SK-N-MC (cell line): ENCODE results near the gene CD1E.
"Not testable (repeated sequence)": the region's sequence is repeated elsewhere in the genome, so short reads cannot be mapped to it uniquely, and the experiment has no call there.

ENCODE experiments used
- DNase-seq: peaks from one replicate; pipeline ENCODE4 v3.0.0-alpha.2; 2011; ENCODE audit warnings: low read depth, low spot score
- H3K27ac ChIP-seq: fragments of 200-600 bp; sonication (generic); 2 replicates; pipeline ENCODE4 v1.5.1; 2016; ENCODE audit warnings: mixed run types
- H3K36me3 ChIP-seq: fragments of 200-600 bp; sonication (generic); 2 replicates; pipeline ENCODE4 v1.6.1; 2017; ENCODE audit warnings: antibody characterized with exemption, low read length, mixed read lengths; ENCODE audit not compliant: insufficient read depth
- H3K4me3 ChIP-seq: fragments of 200-600 bp; sonication (generic); 2 replicates; pipeline ENCODE4 v1.5.1; 2016
- H3K9ac ChIP-seq: fragments of 200-600 bp; sonication (generic); 2 replicates; pipeline ENCODE4 v1.8.0; 2017; ENCODE audit warnings: mixed run types, mixed read lengths; ENCODE audit not compliant: insufficient read length
- H3K9me3 ChIP-seq: fragments of 200-600 bp; sonication (generic); 2 replicates; pipeline ENCODE4 v1.6.1; 2017; ENCODE audit warnings: low read depth, mild to moderate bottlenecking, antibody characterized with exemption, low read length, moderate library complexity, mixed read lengths
- EZH2 ChIP-seq: fragments of 200-600 bp; sonication (generic); IDR thresholded peaks from one replicate; pipeline ENCODE4 v1.6.1; 2017; ENCODE audit warnings: antibody characterized with exemption
- FOXP2 ChIP-seq: optimal IDR thresholded peaks from 2 replicates; pipeline ENCODE3; 2011; ENCODE audit warnings: mild to moderate bottlenecking, moderate library complexity; ENCODE audit not compliant: insufficient read depth; ENCODE audit errors: extremely low read length, control extremely low read depth
- POLR2AphosphoS5 ChIP-seq: IDR thresholded peaks from 2 replicates; pipeline ENCODE4 v1.6.1; 2012; ENCODE audit warnings: mild to moderate bottlenecking, low read depth, low read length, borderline replicate concordance

The CD1E gene

DNA sequence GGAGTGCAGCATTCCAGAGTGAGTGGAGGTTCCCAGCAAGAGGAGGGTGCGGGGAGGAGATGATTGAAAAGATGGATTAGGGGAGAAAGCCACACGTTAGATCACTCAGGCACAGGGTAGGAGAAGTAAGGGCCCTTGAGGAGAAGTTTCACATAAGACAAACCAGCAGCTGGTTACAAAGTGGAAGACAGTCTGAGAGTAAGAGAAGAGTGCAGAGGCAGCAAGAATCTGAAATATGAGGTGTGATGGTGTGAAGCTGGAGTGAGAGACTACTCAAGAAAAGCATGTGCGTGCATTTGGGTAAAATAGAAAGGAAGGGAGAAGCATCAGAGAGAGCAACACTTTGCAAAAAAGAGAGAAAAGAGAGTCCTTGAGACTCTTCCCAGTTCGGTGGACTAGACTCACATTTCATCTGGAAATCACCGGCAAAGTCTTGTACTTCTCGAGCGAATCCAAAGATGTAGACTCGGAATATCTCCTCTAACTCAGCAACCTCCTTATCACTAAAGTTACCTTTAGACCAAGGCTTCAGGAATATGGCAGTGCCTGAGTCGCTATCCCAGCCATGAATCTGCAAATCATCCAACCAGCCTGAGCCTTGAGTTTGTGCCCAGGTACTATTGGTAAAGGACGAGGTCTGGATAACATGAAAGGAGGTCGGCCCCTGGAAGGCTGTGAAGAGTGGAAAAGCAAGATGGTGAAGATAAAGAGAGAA, 23.1 kb upstream of the CD1E start:
- TF ChIP-seq EZH2 (no peak), POLR2AphosphoS5 (no peak), FOXP2 (no peak)
- Histone ChIP-seq H3K9ac (no peak overlapping the region), H3K27ac (no peak overlapping the region), H3K9me3 (no peaks in the 10 kb centered on the region), H3K36me3 (no peaks in the 10 kb centered on the region), H3K4me3 (no peak overlapping the region)
- DNase-seq = no peak

DNA sequence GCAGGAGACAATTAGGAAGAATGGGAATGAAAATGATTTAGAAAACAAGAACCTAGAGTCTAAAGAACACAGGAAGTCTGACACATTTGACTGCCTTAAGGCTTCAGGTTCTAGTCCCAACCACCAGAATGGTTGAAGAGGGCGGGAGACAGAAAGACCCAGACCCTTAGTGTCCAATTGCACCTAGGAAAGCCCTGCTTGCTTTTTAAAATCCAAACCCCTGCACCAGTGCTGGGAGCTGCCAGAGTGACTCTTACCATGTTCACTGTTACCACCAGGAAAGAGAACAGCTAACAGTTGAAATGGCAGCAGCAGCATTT, 22.6 kb upstream of the CD1E start:
- TF ChIP-seq FOXP2 = no peak
- no peak for TF ChIP-seq EZH2
- no peak for TF ChIP-seq POLR2AphosphoS5
- Histone ChIP-seq H3K36me3 (no peaks in the 10 kb centered on the region), H3K4me3 (no peak overlapping the region), H3K9ac (no peak overlapping the region), H3K9me3 (no peaks in the 10 kb centered on the region), H3K27ac (no peak overlapping the region)
- DNase-seq = no peak

DNA sequence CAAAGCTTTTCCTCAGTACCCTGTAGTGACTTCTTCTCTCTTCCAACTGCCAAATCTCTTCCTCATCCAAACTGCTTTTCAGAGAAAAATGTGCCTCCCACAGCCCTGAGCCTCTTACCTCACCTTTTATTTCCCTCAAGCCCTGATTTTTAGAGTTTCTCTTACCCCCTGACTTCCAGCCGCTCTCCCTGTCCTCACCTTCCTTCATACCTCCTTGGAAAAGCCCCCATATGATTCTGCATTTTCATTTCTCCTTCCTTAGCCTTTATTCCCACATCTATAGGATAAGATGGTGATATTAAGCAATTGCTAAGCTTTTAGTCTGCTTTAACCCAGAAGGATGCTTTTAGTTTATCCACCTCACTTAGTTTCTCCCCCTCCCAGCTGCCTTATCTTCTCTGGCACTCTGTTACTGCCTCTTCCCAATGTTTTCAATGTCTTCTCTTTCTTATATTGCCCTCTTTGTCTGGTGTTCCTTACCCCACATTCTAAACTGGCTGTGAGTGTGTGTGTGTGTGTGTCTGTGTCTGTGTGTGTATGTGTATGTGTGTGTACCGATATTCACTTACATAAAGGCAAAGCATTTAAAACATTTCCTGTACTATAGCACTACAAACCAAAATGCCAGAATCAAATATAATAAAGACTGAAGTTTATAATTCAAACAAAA, 22.1 kb upstream of the CD1E start, which contains the start of gene CD1B:
TSS of gene CD1B (minus strand) at position 51 of the 670 bp plus-strand sequence. CDS start 108 bp downstream, outside the sequence.
- H3K4me3 ChIP-seq = no peak within 1 kb of the TSS

DNA sequence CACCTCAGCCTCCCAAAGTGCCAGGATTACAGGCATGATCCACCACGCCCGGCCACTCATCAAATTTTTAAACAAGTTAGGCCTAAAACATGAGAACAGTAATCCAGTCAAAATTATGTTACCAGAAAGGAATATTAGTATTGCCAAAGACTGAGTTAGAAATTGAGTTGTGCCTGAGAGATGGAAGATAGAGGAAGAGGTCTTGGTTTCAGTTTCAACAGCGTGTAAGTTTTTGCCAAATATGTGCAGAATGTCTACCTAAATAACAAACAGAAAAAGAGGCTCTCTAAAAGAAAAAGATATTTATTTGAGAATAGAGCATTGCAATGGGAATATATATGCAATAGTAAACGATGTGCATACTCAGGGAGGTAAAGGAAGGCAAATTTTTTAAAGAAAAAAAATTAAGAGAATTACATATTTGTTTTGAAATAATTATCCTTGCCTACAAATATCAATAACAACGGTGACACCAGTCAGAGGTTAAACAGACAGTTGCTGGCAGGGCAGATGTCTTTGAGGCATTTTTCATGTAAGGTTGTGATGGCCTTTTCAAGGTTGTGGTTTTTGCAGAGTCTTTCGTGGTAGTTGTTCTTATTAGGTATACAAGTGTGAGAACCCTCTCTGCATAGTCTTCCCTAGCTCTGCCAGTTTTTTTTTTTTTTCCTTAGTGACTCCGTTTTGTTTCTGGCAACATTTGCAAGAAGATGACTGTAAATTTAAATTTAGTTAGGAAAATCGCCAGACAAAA, 20.1 kb upstream of the CD1E start:
- Histone ChIP-seq H3K9ac (no peak overlapping the region), H3K9me3 (no peaks in the 10 kb centered on the region), H3K27ac (no peak overlapping the region), H3K36me3 (no peaks in the 10 kb centered on the region), H3K4me3 (no peak overlapping the region)
- no peak for DNase-seq
- no peak for TF ChIP-seq EZH2
- no peak for TF ChIP-seq POLR2AphosphoS5
- no peak for TF ChIP-seq FOXP2

More for the DNA sequence above, 22.1 kb upstream of the CD1E start, which contains the start of gene CD1B:
- H3K9me3 ChIP-seq = no peaks in the 10 kb centered on the region
- no peak within 1 kb of the TSS for H3K27ac ChIP-seq
- DNase-seq = no peak
- TF ChIP-seq POLR2AphosphoS5 (no peak), FOXP2 (no peak), EZH2 (no peak)
- no peaks in the 10 kb centered on the region for H3K36me3 ChIP-seq
- no peak within 1 kb of the TSS for H3K9ac ChIP-seq

DNA sequence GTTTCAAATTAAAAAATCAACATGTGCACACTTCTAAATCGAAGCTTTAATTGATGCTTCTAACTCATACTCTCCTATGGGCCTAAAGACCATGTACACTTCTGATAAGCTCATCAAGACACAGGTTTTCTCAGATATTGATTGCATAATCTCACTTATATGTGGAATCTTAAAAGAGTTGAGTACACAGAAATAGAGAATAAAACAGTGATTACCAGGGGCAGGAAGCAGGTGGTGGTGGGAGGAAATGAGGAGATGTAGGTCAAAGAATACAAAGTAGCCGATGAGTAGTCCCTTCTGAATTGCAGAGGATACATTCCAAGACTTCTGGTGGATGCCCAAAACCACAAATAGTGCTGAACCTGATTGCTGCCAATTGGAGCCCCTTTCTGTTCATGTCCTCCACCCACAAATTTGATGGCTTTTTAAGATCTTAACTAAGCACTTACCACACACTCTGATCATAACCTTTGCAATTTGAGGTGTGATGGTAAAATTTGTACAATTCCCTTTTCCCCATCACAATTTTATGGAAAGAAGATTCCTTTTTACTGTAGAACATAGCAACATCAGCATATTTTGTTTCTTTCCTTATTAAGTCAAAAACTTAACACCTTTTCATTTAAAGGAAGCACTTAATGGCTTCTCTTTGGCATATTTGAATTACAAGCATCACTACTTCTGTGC, 19.0 kb upstream of the CD1E start:
- TF ChIP-seq EZH2 (no peak), FOXP2 (no peak), POLR2AphosphoS5 (no peak)
- no peak for DNase-seq
- Histone ChIP-seq H3K36me3 (no peaks in the 10 kb centered on the region), H3K4me3 (no peak overlapping the region), H3K9me3 (no peaks in the 10 kb centered on the region), H3K27ac (no peak overlapping the region), H3K9ac (no peak overlapping the region)

DNA sequence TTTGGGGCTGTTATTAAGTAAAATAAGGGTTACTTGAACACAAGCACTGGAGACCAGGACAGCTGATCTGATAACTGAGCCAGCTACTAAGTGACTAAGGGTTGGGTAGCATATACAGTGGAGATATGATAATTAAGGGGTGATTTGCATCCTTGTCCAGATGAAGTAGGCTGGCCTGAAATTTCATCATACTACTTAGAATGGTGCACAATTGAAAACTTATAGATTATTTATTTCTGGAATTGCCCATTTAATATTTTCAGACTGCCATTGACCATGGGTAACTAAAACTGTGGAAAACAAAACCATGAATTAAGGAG, 18.5 kb upstream of the CD1E start:
- no peak for DNase-seq
- Histone ChIP-seq H3K27ac (no peak overlapping the region), H3K9ac (no peak overlapping the region), H3K9me3 (no peaks in the 10 kb centered on the region), H3K36me3 (no peaks in the 10 kb centered on the region), H3K4me3 (no peak overlapping the region)
- TF ChIP-seq EZH2 (no peak), POLR2AphosphoS5 (no peak), FOXP2 (no peak)

DNA sequence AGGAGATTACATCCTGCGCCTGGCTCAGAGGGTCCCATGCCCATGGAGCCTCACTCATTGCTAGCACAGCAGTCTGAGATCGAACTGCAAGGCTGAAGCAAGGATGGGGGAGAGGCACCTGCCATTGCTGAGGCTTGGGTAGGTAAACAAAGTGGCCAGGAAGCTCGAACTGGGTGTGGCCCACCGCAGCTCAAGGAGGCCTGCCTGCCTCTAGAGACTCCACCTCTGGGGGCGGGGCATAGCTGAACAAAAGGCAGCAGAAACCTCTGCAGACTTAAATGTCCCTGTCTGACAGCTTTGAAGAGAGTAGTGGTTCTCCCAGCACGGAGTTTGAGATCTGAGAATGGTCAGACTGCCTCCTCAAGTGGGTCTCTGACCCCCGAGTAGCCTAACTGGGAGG, 17.3 kb upstream of the CD1E start:
- H3K9ac ChIP-seq, H3K4me3 ChIP-seq, H3K27ac ChIP-seq, H3K36me3 ChIP-seq, DNase-seq, H3K9me3 ChIP-seq: not testable (repeated sequence)

DNA sequence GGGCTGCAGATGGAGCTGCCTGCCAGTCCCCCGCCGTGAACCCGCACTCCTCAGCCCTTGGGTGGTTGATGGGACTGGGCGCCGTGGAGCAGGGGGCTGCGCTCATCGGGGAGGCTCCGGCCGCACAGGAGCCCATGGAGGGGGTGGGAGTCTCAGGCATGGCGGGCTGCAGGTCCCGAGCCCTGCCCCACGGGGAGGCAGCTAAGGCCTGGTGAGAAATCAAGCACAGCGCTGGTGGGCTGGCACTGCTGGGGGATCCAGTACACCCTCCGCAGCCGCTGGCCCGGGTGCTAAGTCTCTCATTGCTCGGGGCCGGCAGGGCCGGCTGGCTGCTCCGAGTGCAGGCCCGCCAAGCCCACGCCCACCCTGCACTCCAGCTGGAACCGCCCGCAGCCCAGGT, 4.7 kb upstream of the CD1E start:
- DNase-seq, H3K4me3 ChIP-seq, H3K36me3 ChIP-seq, H3K27ac ChIP-seq, H3K9ac ChIP-seq, H3K9me3 ChIP-seq: not testable (repeated sequence)
